Measurements from ENCODE around the gene TLCD3A. TPM values are rescaled to one million over a fixed set of nuclear protein-coding genes. Genes with fewer than 3 reads are reported as not detected.
"Not testable (repeated sequence)": the region's sequence is repeated elsewhere in the genome, so short reads cannot be mapped to it uniquely, and the experiment has no call there.

The TLCD3A gene
- total and polyA plus RNA-seq, 2 donors (not counting 3 experiments of a cell fraction or from before 2014, with no cell fraction given): 36.6 to 54.1 TPM

- H3K27ac ChIP-seq (ENCODE audit: insufficient read depth, low read depth, low read length): no peak overlapping the region
- no TSS peak for BruUV-seq (replicated peaks)
- intact Hi-C loops (cut with micrococcal nuclease) (no loop called here), dilution Hi-C loops (cut with MboI; ENCODE audit: extremely low pct_ligation_motif_present, low sequenced_read_pairs) (loop anchor here (25.0 kb wide), 1 partner anchor 198 kb away; the partner anchor contains the start of genes NXN and TIMM22)
- H3K9me1 ChIP-seq (replicated peaks; ENCODE audit: control insufficient read depth, extremely low read depth, insufficient read depth, low read length): no peaks in the 10 kb centered on the region
- DNase-seq (ENCODE audit: low read depth, low spot score) (no peak), FAIRE-seq (no peak)
- H4K20me1 ChIP-seq (replicated peaks; ENCODE audit: control insufficient read depth, extremely low read depth, insufficient read depth, low read length): no peaks in the 10 kb centered on the region
- TF ChIP-seq MAX (IDR thresholded peaks at IDR 0.05; ENCODE audit: insufficient read depth, insufficient read length) (no peak), GATA2 (IDR thresholded peaks at IDR 0.05; ENCODE audit: insufficient read depth, insufficient read length, low read depth, low read length) (no peak), EZH2 (IDR thresholded peaks at IDR 0.05; ENCODE audit: borderline replicate concordance, low read depth, low read length, severe bottlenecking) (no peak), CTCF (IDR thresholded peaks at IDR 0.05; ENCODE audit: extremely low read depth in 1 of 2, insufficient read depth in 1 of 2, low read depth in 1 of 2, low read length in 2 of 2) (no peak), JUN (IDR thresholded peaks at IDR 0.05; ENCODE audit: borderline replicate concordance, insufficient read depth, insufficient read length, low read depth) (no peak), MYC (IDR thresholded peaks at IDR 0.05; ENCODE audit: low read depth, low read length) (no peak), FOS (IDR thresholded peaks at IDR 0.05; ENCODE audit: borderline replicate concordance, insufficient read depth, low read length) (no peak), POLR2AphosphoS5 (IDR thresholded peaks at IDR 0.05; ENCODE audit: insufficient read depth, low read depth, low read length) (no peak), POLR2A (IDR thresholded peaks at IDR 0.05; ENCODE audit: low read depth, low read length) (no peak)
- no peak overlapping the region for H3K9ac ChIP-seq (replicated peaks; ENCODE audit: extremely low read depth, insufficient read depth, low read length)
- no peaks in the 10 kb centered on the region for H3K9me3 ChIP-seq (replicated peaks; ENCODE audit: control insufficient read depth, insufficient read depth, low read length)
- H3K36me3 ChIP-seq (ENCODE audit: control insufficient read depth in 2 of 2, extremely low read depth in 1 of 2, insufficient read depth in 2 of 2, low read length in 2 of 2): peaks cover 15% of the 10 kb centered on the region in 2 experiments
- ChIA-PET POLR2A (no interaction called here), CTCF (interaction anchor here (0.8 to 15.3 kb wide), 3 partner anchors 190 to 207 kb away, joined by 3 to 341 read pairs (median 6); partner anchors contain the start of genes NXN and TIMM22)
- H2AFZ ChIP-seq (ENCODE audit: low read depth, low read length): no peak overlapping the region
- H3K4me3 ChIP-seq (replicated peaks in 1 of 3; ENCODE audit: insufficient read depth in 1 of 3, low read depth in 1 of 3, low read length in 3 of 3): no peak overlapping the region
- H3K27me3 ChIP-seq (ENCODE audit: control insufficient read depth in 2 of 2, insufficient read depth in 2 of 2, low read length in 2 of 2): no peaks in the 10 kb centered on the region
- H3K4me1 ChIP-seq (ENCODE audit: control insufficient read depth, extremely low read depth, insufficient read depth, low read length): no peaks in the 10 kb centered on the region
- peaks cover 8% of the 10 kb centered on the region for H3K79me2 ChIP-seq (ENCODE audit: control insufficient read depth, insufficient read depth, low read length)
- no peak overlapping the region for H3K4me2 ChIP-seq (ENCODE audit: insufficient read depth, low read length)
These were observed 56.9 kb downstream of the TLCD3A start for GRCh38 chr17:789160-789840.

- dilution Hi-C loops (cut with MboI; ENCODE audit: extremely low pct_ligation_motif_present, low sequenced_read_pairs): loop anchor here (25.0 kb wide), 1 partner anchor 197 kb away; the partner anchor contains the start of genes NXN and TIMM22
- DNase-seq (ENCODE audit: low read depth, low spot score): not testable (repeated sequence)
These were observed 57.8 kb downstream of the TLCD3A start for GRCh38 chr17:789931-790873.

More at GRCh38 chr17:789931-790873, 57.8 kb downstream of the TLCD3A start:
- H3K9ac ChIP-seq (replicated peaks; ENCODE audit: extremely low read depth, insufficient read depth, low read length); H2AFZ ChIP-seq (ENCODE audit: low read depth, low read length); FAIRE-seq; H3K27me3 ChIP-seq (ENCODE audit: control insufficient read depth in 2 of 2, insufficient read depth in 2 of 2, low read length in 2 of 2); H3K79me2 ChIP-seq (ENCODE audit: control insufficient read depth, insufficient read depth, low read length); H3K4me3 ChIP-seq (replicated peaks in 1 of 3; ENCODE audit: insufficient read depth in 1 of 3, low read depth in 1 of 3, low read length in 3 of 3); POLR2A ChIA-PET; H4K20me1 ChIP-seq (replicated peaks; ENCODE audit: control insufficient read depth, extremely low read depth, insufficient read depth, low read length); H3K27ac ChIP-seq (ENCODE audit: insufficient read depth, low read depth, low read length); H3K9me3 ChIP-seq (replicated peaks; ENCODE audit: control insufficient read depth, insufficient read depth, low read length); BruUV-seq (replicated peaks); H3K9me1 ChIP-seq (replicated peaks; ENCODE audit: control insufficient read depth, extremely low read depth, insufficient read depth, low read length); intact Hi-C loops (cut with micrococcal nuclease); H3K4me2 ChIP-seq (ENCODE audit: insufficient read depth, low read length); H3K4me1 ChIP-seq (ENCODE audit: control insufficient read depth, extremely low read depth, insufficient read depth, low read length): not testable (repeated sequence)
- CTCF ChIA-PET: interaction anchor here (15.3 kb wide), 1 partner anchor 190 kb away, joined by 341 read pairs; the partner anchor contains the start of gene NXN
- H3K36me3 ChIP-seq (ENCODE audit: control insufficient read depth in 2 of 2, extremely low read depth in 1 of 2, insufficient read depth in 2 of 2, low read length in 2 of 2): peaks cover 12 to 15% of the 10 kb centered on the region in 2 experiments

Measured in endothelial cell of umbilical vein (primary cell).